Mesenchymal stem cell (in vitro differentiated cells and primary cell): ENCODE data around the gene TGFA.

Experiments
- DNase-seq: peaks from one replicate; pipeline ENCODE4 v3.0.0-alpha.2; 2013
- H2AFZ ChIP-seq: one replicate; pipeline ENCODE4 v1.6.1; 2013; ENCODE audit warnings: low read depth, mild to moderate bottlenecking, control low read depth, inconsistent platforms, low read length, moderate library complexity
- H2AK5ac ChIP-seq: 2 replicates; pipeline ENCODE4 v1.6.1; 2013; ENCODE audit warnings: low read length, moderate library complexity, mild to moderate bottlenecking, inconsistent platforms; ENCODE audit not compliant: severe bottlenecking
- H2BK120ac ChIP-seq: one replicate; pipeline ENCODE4 v1.6.1; 2013; ENCODE audit warnings: low read depth, mild to moderate bottlenecking, inconsistent platforms, low read length, moderate library complexity
- H2BK12ac ChIP-seq, 2 experiments: one replicate each; pipeline ENCODE4 v1.6.1; 2013; ENCODE audit warnings: inconsistent platforms in 2 of 2, low read length in 2 of 2, mild to moderate bottlenecking in 2 of 2, moderate library complexity in 2 of 2, control low read depth in 1 of 2
- H2BK15ac ChIP-seq: one replicate; pipeline ENCODE4 v1.6.1; 2013; ENCODE audit warnings: mild to moderate bottlenecking, low read depth, inconsistent platforms; ENCODE audit not compliant: poor library complexity, severe bottlenecking
- H2BK5ac ChIP-seq: 2 replicates; pipeline ENCODE4 v1.6.1; 2013; ENCODE audit warnings: low read depth, mild to moderate bottlenecking, low read length, control low read depth, inconsistent platforms; ENCODE audit not compliant: poor library complexity, severe bottlenecking
- H3K14ac ChIP-seq, 2 experiments: one replicate each; pipeline ENCODE4 v1.6.1; 2013; ENCODE audit warnings: inconsistent platforms in 2 of 2, low read length in 2 of 2, control low read depth in 1 of 2, mild to moderate bottlenecking in 1 of 2, moderate library complexity in 1 of 2
- H3K18ac ChIP-seq, 2 experiments: one replicate each; pipeline ENCODE4 v1.6.1; 2013; ENCODE audit warnings: inconsistent platforms in 2 of 2, low read length in 2 of 2, control low read depth in 1 of 2, low read depth in 1 of 2, mild to moderate bottlenecking in 1 of 2
- H3K23ac ChIP-seq, 2 experiments: one replicate each; pipeline ENCODE4 v1.6.1; 2013; ENCODE audit warnings: inconsistent platforms in 2 of 2, low read length in 2 of 2, mild to moderate bottlenecking in 2 of 2, moderate library complexity in 2 of 2, control low read depth in 1 of 2
- H3K27ac ChIP-seq: 2 replicates; pipeline ENCODE4 v1.5.1; 2013; ENCODE audit warnings: mild to moderate bottlenecking, moderate library complexity, low read length, control low read depth, inconsistent platforms; ENCODE audit not compliant: poor library complexity, severe bottlenecking
- H3K27me3 ChIP-seq, 2 experiments: 2 replicates each; pipeline versions ENCODE4 v1.6.1 to v1.7.0; 2013; ENCODE audit warnings: low read length in 2 of 2, mild to moderate bottlenecking in 2 of 2, moderate library complexity in 2 of 2, control low read depth in 1 of 2, inconsistent platforms in 1 of 2; ENCODE audit not compliant: control insufficient read depth in 1 of 2, insufficient read depth in 1 of 2
- H3K36me3 ChIP-seq, 2 experiments: 2 replicates each; pipeline versions ENCODE4 v1.6.1 to v1.7.0; 2013; ENCODE audit warnings: low read length in 2 of 2, control low read depth in 1 of 2, inconsistent platforms in 1 of 2, low read depth in 1 of 2, mild to moderate bottlenecking in 1 of 2; ENCODE audit not compliant: insufficient read depth in 2 of 2, control insufficient read depth in 1 of 2
- H3K4ac ChIP-seq, 2 experiments: one replicate each; pipeline ENCODE4 v1.6.1; 2013; ENCODE audit warnings: inconsistent platforms in 2 of 2, low read length in 2 of 2, mild to moderate bottlenecking in 2 of 2, moderate library complexity in 2 of 2, control low read depth in 1 of 2, low read depth in 1 of 2
- H3K4me1 ChIP-seq: 2 replicates; pipeline ENCODE4 v1.6.1; 2013; ENCODE audit warnings: low read depth, low read length, control low read depth; ENCODE audit not compliant: control insufficient read depth, insufficient read depth
- H3K4me2 ChIP-seq: 2 replicates; pipeline ENCODE4 v1.6.1; 2013; ENCODE audit warnings: low read length, mild to moderate bottlenecking, inconsistent platforms; ENCODE audit not compliant: poor library complexity, severe bottlenecking
- H3K4me3 ChIP-seq, 2 experiments: 2 replicates each; pipeline versions ENCODE4 v1.5.1 to v1.7.0; 2013; ENCODE audit warnings: low read length in 2 of 2, mild to moderate bottlenecking in 2 of 2, control low read depth in 1 of 2, low read depth in 1 of 2; ENCODE audit not compliant: insufficient read depth in 1 of 2
- H3K79me1 ChIP-seq: replicated peaks from 2 replicates; pipeline ENCODE4 v1.6.1; 2013; ENCODE audit warnings: mild to moderate bottlenecking, control low read depth, low read length, inconsistent platforms; ENCODE audit not compliant: poor library complexity, severe bottlenecking
- H3K9ac ChIP-seq: 2 replicates; pipeline ENCODE4 v1.7.0; 2013; ENCODE audit warnings: mild to moderate bottlenecking, low read length, moderate library complexity
- H3K9me3 ChIP-seq: 2 replicates; pipeline ENCODE4 v1.7.0; 2013; ENCODE audit warnings: mild to moderate bottlenecking, low read length; ENCODE audit not compliant: control insufficient read depth
- H4K8ac ChIP-seq: one replicate; pipeline ENCODE4 v1.6.1; 2013; ENCODE audit warnings: inconsistent platforms, mild to moderate bottlenecking, low read length, moderate library complexity
- H4K91ac ChIP-seq: one replicate; pipeline ENCODE4 v1.6.1; 2013; ENCODE audit warnings: mild to moderate bottlenecking, low read length, inconsistent platforms
- WGBS: methylation state at CpG from one replicate; pipeline ENCODE4 v1.1.7; 2013; ENCODE audit warnings: mixed read lengths; 5-methylcytosine and 5-hydroxymethylcytosine counted together

The TGFA gene

GRCh38 chr2:70501728-70502127 is 51.9 kb downstream of the TGFA start:
- Histone ChIP-seq H2BK5ac (no peak overlapping the region), H3K14ac (no peak overlapping the region), H3K4me3 (no peak overlapping the region), H4K91ac (no peak overlapping the region), H3K9me3 (no peaks in the 10 kb centered on the region), H2AK5ac (no peak overlapping the region), H2BK120ac (no peak overlapping the region), H3K27me3 (peaks cover 35 to 36% of the 10 kb centered on the region in 2 experiments), H3K4ac (no peak overlapping the region), H3K18ac (no peak overlapping the region), H3K27ac (no peak overlapping the region), H2BK12ac (no peak overlapping the region), H3K36me3 (no peaks in the 10 kb centered on the region), H3K79me1 (no peaks in the 10 kb centered on the region), H2AFZ (no peak overlapping the region), H3K4me1 (no peaks in the 10 kb centered on the region), H3K4me2 (no peak overlapping the region), H3K23ac (no peak overlapping the region), H4K8ac (no peak overlapping the region), H3K9ac (no peak overlapping the region), H2BK15ac (no peak overlapping the region)
- no peak for DNase-seq
- 53% methylated on average over 4 of the region's 4 CpGs for WGBS

- Histone ChIP-seq H2BK120ac (no peak overlapping the region), H3K18ac (no peak overlapping the region), H2AFZ (no peak overlapping the region), H3K9ac (no peak overlapping the region), H3K79me1 (no peaks in the 10 kb centered on the region), H3K4me2 (no peak overlapping the region), H3K14ac (no peak overlapping the region), H2BK15ac (no peak overlapping the region), H3K36me3 (no peaks in the 10 kb centered on the region), H2AK5ac (no peak overlapping the region), H3K23ac (no peak overlapping the region), H4K8ac (no peak overlapping the region), H3K27me3 (peaks cover 38 to 41% of the 10 kb centered on the region in 2 experiments), H3K9me3 (no peaks in the 10 kb centered on the region), H3K4me1 (no peaks in the 10 kb centered on the region), H3K27ac (no peak overlapping the region), H2BK5ac (no peak overlapping the region), H3K4ac (no peak overlapping the region), H2BK12ac (no peak overlapping the region), H4K91ac (no peak overlapping the region), H3K4me3 (no peak overlapping the region)
- DNase-seq = no peak
- WGBS = 93% methylated on average over 1 of the region's 1 CpG
These were observed 52.4 kb downstream of the TGFA start for GRCh38 chr2:70501215-70501614.

GRCh38 chr2:70499253-70499652 is 54.4 kb downstream of the TGFA start:
- Histone ChIP-seq H3K4me1 (no peaks in the 10 kb centered on the region), H3K23ac (no peak overlapping the region), H3K9me3 (no peaks in the 10 kb centered on the region), H2BK12ac (no peak overlapping the region), H3K4ac (no peak overlapping the region), H3K9ac (no peak overlapping the region), H3K4me3 (no peak overlapping the region), H2AK5ac (no peak overlapping the region), H3K79me1 (no peaks in the 10 kb centered on the region), H2AFZ (no peak overlapping the region), H2BK5ac (no peak overlapping the region), H4K91ac (no peak overlapping the region), H3K27me3 (peaks cover 32 to 41% of the 10 kb centered on the region in 2 experiments), H3K4me2 (no peak overlapping the region), H4K8ac (no peak overlapping the region), H3K36me3 (no peaks in the 10 kb centered on the region), H3K27ac (no peak overlapping the region), H2BK15ac (no peak overlapping the region), H3K14ac (no peak overlapping the region), H2BK120ac (no peak overlapping the region), H3K18ac (no peak overlapping the region)
- no peak for DNase-seq
- WGBS = 93% methylated on average over 5 of the region's 7 CpGs

GRCh38 chr2:70498528-70498927 is 55.1 kb downstream of the TGFA start:
- H3K79me1 ChIP-seq = no peaks in the 10 kb centered on the region
- H3K27ac ChIP-seq = no peak overlapping the region
- no peak overlapping the region for H3K9ac ChIP-seq
- H2AFZ ChIP-seq = peak overlapping the region; percentile 27
- no peaks in the 10 kb centered on the region for H3K36me3 ChIP-seq
- no peak overlapping the region for H2BK120ac ChIP-seq
- H2BK5ac ChIP-seq = no peak overlapping the region
- no peak overlapping the region for H4K91ac ChIP-seq
- no peak overlapping the region for H3K23ac ChIP-seq
- no peak overlapping the region for H2AK5ac ChIP-seq
- H3K4ac ChIP-seq = no peak overlapping the region
- H3K9me3 ChIP-seq = no peaks in the 10 kb centered on the region
- no peak overlapping the region for H2BK15ac ChIP-seq
- no peak overlapping the region for H3K4me2 ChIP-seq
- H3K4me3 ChIP-seq = no peak overlapping the region
- H4K8ac ChIP-seq = no peak overlapping the region
- 67% methylated on average over 1 of the region's 1 CpG for WGBS
- no peak overlapping the region for H3K18ac ChIP-seq
- H3K4me1 ChIP-seq = no peaks in the 10 kb centered on the region
- H2BK12ac ChIP-seq = no peak overlapping the region
- no peak for DNase-seq
- H3K14ac ChIP-seq = no peak overlapping the region
- peaks cover 39 to 41% of the 10 kb centered on the region in 2 experiments for H3K27me3 ChIP-seq
